HG02571 (cell line): ENCODE results near the gene TCF7.

Experiments
- ATAC-seq: cut with Tn5 transposase; IDR thresholded peaks from one replicate; pipeline ENCODE4 v1.9.1; 2021; ENCODE audit warnings: mild to moderate bottlenecking, moderate library complexity; ENCODE audit not compliant: unreplicated experiment

The TCF7 gene

GRCh38 chr5:134174841-134175839, 60.7 kb downstream of the TCF7 start:
- no peak for ATAC-seq

- peak; percentile 23 for ATAC-seq
Measured at GRCh38 chr5:134175921-134176510, 61.5 kb downstream of the TCF7 start.

DNA sequence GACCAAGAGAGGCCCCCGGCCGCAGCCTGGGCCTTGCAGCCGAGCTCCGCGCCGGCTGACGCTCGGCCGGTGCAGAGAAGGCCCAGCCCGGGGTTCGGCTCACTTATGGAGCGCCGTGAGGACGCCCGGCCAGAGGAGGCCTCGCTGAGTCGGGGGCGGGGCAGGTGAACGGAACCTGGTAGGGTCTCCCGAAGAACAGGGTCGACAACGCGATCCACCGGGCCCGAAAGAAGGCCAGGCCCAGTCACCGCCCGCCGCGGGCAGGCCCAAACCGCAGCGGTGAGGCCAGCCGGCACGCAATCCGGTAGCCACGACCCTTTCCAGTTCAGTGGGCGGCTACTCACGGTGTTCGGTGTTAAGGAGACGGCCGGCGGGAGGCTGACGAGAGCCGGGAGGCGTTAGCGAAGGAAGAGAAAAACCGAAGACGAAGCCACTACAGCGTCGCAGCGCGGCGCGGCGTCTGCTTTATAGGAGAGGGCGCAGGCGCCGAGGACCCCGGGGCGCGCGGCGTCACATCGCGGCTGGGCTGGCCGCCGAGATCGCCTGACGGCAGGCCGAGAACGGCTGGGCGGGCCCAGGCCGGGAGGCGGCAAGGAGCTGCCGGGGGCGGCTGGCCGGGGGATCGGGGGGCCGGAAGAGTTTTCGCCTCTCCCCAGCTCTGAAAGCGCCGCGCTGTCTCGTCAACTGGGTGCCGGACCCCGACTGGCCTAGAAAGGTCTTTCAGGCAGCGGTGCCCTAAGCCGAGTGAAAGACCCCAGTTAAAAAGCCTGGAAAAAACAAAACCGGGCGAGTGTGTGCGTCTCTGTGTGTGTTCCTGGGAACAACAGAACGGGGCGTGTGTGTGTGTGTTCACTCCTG, 62.3 kb downstream of the TCF7 start, which contains the start of gene SKP1:
Gene SKP1, minus strand, starts transcription at position 440 of the 858 bp plus-strand sequence. CDS start 2,928 bp downstream, outside the sequence.
- ATAC-seq = peak; percentile 74

DNA sequence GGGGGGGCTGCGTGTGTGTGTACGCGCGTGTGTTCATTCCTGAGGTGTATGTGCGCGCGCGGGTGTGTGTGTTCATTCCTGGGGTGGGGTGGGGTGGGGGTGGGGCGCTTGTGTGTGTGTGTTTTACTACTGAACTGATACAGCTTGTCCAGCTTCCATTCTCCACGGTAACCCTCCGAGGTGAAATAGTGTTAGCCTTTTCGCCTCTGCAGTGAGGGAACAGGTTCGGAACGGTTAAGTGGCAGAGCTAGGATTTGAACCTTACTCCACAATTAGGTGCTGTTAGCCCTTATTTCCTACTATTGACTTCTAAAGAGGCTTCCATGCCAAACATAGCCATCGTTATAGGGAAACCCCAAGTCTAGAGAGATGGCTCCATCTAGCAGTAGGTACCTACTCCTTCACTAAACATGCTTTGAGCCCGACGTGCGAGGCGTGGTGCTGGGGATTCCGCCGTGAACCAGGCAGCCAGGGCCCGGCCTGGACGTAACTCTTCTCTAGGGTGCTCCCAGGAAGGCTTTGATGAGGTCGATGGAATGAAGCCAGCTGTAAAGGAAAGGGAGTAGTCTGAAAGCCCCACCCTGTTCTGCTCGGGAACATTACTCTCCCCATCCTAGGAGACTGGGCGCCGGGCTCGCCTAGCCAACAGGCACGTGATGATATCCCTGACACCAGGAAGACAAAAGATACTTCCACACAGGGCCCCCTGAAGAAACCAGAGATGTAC, 63.1 kb downstream of the TCF7 start:
- ATAC-seq = no peak

DNA sequence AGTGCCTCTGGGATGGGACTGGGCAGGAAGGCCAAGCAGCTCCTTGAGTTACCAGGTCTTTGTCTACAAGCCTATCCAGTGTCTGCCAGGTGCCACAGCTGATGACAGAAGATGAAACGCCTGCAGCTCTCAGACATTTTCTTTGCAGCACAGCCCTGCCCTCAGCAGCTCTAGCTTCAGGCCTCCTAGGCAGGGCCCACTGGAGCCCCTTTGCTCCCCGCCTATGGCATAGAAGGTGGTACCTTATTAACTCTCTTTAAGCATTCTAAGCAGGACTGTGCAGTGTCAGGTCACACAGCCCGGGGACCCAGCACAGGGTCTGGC, 63.6 kb downstream of the TCF7 start:
- ATAC-seq = no peak

- no peak for ATAC-seq
Measured at GRCh38 chr5:134183481-134183880, 69.0 kb downstream of the TCF7 start.

DNA sequence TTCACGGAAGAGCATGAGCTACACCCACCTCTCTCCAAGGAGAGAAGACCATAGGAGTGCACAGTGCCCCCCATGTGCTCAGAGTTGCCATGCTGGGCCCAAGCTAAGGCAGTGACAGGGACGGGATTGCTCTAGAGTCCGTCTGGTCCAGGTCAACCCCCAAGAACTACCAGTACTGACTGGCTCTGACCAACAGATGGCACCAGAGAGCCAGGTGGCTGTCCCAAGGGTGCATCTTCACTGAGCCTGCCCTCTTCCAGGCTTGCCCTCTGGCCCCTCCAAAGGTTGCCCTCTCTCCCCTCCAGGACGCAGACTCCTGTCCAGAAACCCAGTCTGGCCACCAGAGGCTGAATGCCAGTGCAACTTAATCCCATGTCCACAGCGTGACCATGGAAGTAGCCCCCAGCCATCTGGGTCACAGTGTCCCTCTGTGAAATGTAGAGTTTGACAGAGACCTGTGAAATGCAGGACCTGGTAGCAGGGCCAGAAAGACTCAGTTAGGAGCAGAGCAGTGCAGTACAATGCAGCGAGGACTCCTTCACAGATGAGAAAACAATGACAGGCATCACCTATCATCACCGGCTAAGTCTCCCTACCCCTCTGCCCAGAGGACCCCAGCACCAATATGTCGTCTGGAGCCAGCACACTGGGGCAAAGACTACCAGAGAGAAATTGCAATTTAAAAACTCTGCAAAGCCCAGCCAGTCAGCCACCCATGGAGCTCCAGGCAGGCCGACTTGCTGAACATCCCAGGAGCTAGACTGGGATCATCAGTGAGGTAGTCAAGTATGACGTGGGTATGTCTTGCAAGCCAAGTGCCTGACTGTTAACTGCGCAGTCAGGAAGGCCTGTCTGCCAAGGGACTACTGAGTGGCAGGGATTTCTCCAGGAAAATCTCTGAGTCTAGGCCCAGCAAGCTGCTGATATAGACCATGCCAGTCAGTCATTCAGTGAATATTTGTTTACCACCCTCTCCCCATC, 70.0 kb downstream of the TCF7 start:
- peak; percentile 89 for ATAC-seq

- no peak for ATAC-seq
Measured at GRCh38 chr5:134188092-134188491, 73.6 kb downstream of the TCF7 start.

GRCh38 chr5:134189031-134189430, 74.5 kb downstream of the TCF7 start:
- ATAC-seq = no peak

DNA sequence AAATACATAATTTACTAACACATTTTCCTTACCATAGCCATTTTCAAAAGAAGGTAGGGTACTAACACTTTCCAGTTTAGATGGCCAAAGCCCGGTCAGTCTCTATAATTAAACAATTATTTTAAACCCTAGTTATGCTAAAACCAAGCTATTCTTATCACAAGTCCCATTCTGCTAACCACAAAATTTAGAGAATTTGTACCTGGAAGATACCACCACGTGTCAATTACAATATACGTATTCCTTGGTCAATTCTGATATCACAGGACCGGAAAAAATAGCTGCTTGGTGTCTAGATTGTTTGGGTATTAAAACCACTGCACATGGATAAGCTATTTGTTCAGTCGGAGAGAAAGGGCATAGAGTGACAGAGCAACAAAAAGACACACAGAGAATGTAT, 81.2 kb downstream of the TCF7 start:
- ATAC-seq = no peak
